Lung microvascular endothelial cell (primary cell): ENCODE data around the gene VPS13D. TPM values are rescaled to one million over a fixed set of nuclear protein-coding genes. Genes with fewer than 3 reads are reported as not detected.
A peak's percentile ranks its signal among the peaks of the same experiment; 100 is the strongest.

Experiments
- DNase-seq, 2 donors: peaks; one replicate each; pipeline versions ENCODE4 v3.0.0 to v3.0.0-alpha.2; 2010; ENCODE audit warnings: low read depth in 2 of 2
- total RNA-seq: library from RNA; depleted of rRNA; stranded (reverse); fragments of >200 nt; gene quantifications from 2 replicates; pipeline ENCODE4 v1.2.1, GENCODE V29; 2014

Gene VPS13D
- total RNA-seq, 1 donor from 2014 or later = 28.8 TPM

DNA sequence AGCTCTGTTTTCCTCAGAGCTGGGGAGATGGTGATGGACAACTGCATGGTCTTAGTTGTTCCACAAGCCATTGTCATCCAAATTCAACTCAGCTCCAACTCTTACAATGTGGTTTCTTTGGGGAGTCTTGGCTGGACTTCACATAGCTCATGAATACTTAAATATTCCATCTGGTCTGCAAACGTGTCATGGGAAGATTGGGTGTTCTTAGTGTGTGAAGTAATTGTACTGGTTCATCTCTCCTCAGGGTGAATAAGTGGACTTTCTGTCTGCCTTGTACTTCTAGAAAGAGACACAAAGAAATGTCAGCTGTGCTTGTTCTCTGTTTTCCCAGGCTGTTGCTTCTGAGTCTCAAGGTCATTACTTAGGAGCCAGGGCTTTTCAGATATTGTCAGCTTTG lies 106.6 kb downstream of the VPS13D start:
- DNase-seq = no peak

DNA sequence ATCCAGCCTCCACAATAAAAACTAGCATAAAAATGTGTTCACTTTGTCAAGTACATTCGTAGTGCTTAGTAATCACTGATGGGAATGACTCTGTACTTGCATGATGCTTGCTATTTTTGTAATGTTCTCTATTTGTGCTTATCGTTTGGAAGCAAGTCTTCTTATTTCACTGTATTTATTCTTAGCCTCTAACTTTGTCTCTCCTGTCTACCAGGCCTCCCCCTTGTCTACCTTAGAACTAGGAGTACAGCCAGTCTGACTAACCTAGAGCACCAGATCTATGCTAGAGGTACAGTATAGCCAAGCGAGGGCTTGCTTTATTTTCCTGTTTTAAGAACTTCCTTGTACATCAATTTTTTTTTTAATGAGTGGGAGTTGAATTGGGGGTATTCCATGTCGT lies 108.2 kb downstream of the VPS13D start:
- DNase-seq = no peak

DNA sequence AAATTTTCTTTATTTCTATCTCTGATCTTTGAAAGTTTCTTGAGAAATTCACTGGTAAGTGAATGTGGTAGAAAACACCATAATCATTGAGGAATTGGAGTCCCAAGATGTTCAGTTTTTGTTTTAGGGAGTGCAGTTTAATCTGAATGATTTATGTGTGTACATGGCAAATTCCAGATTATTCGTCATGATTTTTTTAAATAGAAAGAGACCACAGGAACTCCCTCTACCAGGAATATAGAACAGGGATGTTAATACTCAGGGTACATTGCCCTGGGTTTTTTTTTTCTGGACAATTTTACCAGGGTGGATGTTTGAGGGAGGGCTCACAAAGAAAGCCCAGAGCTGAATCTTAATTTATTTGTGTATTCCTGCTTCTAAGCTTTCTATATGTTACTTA lies 109.0 kb downstream of the VPS13D start:
- DNase-seq = no peak

DNA sequence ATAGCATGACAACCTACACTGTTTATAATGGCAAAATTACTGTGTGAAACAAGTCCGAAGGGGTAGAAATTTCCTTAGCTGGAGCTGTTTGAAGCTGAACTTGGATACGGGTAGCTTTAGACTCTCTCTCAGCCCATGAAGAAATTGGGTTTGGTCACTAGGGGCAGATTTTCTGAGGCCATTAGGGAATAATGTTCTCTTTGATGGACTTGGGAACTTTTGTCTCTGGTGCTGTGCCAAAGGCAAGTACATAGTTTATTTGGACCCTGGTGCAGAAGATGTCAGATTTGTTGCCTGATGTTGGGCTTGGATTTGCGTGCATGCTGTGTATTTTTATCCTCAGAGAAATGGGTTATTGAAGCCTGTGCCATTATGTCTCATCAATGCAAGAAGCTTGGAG lies 109.6 kb downstream of the VPS13D start:
- DNase-seq = no peak

DNA sequence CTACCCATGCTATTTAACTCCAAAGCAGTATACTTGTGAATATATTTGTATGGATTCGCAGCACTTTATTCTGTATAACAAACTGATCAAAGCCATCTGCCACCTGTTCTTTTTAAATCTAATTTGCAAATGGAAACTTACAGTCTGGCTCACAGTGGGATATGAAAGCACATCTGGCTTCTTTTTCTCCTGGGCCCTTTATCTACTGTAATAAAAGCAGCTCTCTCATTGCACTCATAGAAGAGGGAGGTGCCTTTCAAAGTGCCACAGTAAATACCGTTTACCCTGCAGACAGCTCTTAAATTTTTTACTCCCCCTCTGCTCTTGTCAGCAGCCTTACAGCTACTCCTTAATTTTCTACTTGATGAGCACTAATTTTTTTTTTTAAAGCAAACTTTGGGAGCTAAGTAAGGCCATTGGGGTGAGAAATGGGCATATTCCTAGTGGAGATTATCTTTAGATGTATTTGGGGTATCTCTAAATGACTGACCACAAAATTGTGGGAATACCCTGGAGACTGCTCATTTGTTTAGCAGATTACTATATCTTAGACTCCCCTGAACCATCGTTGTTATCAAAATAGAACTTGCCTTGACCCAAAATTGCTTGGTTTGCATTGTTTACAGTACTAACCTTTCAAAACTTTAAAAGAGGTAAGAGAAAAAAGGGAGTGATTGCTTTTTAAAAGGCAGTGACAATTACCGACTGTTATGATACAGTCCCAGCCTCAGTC lies 110.1 kb downstream of the VPS13D start:
- DNase-seq = no peak

DNA sequence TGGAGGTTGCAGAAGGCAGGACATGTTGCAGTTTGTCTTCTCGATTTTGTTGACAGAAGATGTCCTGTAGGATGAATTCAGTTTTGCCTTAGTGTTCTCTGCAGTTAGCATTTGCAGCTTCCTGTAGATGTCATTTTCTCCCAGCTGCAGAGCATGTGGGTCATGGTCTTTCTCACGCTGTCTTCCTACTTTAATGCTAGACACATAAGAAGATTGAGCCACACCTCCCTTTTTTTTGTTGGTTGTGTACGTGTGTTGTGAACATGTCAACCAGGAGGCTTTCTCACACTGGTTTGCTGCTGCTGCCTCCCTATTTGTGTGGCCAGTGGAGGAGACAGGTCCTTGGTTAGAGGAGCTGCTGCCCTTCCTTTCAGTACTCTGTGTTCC lies 110.7 kb downstream of the VPS13D start:
- DNase-seq = no peak

DNA sequence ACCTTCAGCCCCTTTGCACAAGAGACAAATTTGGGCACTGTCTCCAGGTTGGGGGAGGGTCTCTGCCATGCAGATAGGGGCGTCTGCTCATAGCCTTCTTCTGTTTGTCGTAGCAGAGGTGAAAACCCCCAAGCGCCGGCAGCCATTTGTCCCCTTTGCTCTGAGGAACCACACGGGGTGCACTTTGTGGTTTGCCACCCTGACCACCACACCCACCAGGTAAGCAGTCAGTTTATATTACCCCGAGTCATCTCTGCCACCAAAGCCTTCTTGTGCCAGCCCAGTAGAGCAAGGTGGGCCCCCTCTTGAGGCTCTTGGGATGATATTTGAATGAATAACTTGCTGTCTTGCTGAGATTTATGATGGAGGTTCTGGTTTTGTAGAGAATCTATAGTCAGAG lies 111.8 kb downstream of the VPS13D start:
- DNase-seq = no peak

DNA sequence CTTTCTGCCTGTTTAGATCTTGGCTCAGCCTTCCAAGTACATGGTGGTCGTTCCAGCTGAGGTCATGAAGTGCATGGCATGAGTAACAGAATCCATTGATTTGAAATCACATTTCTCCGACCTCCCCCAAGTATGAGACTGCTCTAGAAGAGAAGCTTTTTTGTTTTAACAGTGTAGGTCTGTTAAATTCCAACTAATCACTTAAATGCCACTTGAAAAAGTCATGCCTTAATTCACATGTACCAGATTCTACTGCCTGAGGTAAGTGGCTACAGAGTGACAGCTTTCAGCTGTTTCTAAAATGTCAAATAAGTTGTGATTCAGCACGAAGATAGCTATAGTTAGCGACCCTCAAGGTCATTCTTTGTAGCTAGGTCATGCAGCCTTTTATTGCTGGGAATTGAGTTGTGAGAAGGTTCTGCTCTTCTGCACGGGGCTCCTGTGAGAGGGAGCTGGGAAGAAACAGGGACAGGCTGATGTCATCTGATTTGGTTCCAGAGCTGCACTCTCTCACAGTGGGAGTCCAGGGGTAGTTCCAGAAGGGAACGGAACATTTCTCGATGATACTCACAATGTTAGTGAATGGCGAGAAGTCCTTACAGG lies 112.7 kb downstream of the VPS13D start:
- DNase-seq = no peak

DNA sequence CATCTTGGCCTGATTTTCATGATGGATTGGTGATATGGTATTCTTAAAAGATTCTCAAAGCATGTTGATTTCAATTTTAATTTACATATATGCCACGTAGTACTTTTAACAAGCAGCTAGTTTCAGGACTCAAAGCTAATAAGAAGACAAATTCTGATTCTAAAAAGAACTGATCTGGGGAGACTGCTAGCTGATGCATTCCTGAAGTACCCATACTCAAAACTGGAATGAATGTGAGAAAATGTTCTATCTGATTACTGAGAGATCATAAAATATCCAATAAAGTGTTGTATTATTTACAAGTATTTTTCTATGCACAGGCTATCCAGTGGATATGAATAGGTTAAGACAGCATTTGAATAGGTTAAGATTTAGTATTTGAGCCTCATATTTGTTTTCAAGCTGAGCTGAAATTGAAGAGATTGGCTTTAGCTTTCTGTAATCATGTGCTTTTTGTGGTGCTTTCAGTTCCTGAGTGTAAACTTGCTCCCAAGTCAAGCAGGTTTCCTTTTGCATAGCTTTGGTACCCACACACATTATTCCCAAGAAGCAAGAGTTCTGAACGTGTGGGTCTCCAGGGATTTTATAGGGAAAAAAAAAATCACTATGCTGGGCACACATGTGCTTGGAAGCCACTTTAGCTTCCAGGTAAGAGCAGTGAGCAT lies 114.1 kb downstream of the VPS13D start:
- no peak for DNase-seq

DNA sequence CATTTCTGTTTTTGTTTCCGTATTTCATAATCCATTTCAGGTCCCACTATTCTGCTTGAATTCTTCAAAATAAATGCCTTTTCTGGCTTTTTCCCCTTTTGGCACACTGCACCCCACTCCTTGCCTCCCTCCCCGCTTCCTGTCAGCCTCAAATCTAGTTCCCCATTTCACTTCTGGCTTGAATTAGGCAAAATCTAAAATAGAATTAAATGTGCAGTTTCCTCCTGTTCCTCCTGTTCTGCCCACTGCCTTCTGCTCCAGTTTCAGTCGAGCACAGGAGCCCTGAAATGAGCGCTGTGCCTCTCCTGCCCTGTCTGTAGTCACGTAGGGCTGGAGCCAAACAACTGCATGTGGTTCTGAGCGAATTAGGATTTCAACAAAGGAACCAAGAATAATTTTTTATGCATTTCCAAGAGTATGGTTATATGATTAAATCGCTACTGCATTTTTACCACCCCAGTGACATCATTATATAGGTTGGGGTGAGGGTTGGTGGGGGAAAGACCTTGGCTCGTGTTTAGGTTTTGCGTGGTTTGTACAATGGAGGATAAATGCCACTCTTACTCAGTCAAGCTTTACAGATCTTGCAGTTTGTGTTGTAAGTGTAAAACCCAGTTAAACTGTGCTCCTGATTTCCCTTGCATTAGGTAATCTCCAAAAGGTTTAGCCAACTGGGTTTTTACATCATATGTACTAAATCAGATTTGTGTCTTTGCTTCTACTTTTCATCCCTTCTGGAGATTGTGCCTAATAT lies 114.9 kb downstream of the VPS13D start:
- peak in 1 of 2 donors; percentile 43 for DNase-seq

DNA sequence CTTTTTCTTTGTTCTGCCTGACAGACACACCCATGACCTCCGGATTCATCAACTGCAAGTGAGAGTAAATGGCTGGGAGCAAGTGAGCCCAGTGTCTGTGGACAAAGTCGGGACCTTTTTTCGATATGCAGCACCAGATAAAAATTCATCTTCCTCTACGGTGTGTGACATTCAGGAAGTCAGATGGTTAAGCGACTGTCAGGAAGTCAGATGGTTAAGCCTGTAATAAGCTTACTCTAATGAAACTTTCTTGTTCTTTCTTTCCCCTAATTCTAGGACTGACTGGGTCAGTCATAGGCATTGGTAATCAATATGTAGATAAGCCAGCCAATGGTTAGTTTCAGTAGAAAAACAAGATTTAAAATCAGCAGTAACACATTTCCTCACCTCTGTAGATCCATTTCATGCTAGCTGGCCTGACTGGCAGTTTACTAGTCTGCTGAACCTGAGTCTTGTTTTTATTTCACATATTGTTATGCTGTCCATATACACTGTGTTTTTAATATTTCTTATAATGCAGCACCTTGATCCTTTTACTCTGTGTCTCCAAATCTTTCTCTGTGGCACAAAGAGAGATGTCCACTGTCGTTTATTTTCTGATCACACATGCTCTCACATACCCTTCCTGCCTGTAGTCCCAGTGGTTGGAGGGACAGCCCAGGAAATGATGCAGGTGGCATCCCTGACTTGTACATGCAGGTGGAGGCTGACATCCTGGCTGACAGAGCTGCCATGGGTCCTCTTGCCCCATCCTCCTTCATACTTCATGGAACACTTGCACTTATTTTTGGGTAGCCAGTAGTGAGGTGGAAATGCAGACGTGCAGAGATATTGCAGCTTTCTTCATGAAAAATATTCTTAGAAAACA lies 115.8 kb downstream of the VPS13D start:
- DNase-seq = peak in 1 of 2 donors; percentile 67

DNA sequence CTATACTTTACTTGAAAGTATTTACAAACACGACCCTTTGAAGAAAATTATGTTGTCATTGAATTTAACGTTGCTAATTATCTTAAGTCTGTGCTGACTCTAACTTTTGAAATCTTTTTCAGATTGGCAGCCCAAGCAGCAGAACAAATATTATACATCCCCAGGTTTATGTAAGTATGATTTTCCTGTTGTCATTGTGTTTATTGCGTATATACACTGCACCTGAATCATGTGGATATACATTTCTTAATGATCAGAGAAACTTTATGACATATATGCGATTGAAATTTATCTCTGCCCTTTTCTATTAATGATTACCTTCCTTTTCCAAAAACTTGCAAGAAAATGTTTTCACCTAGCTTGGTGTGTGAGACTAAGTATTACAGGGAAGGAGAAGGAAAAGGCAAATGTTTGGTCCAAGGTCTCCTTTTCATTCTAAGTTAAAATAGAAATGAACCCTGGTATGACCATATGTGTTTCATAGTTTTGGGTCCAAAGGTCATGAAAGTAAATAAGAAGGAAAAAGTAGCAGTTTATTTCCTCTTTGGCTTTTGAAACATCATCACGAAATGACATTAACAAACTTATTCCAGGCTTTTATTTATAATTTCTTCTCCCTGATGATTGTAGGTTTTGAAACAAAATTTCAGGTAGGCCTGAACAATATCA lies 116.8 kb downstream of the VPS13D start:
- no peak for DNase-seq

DNA sequence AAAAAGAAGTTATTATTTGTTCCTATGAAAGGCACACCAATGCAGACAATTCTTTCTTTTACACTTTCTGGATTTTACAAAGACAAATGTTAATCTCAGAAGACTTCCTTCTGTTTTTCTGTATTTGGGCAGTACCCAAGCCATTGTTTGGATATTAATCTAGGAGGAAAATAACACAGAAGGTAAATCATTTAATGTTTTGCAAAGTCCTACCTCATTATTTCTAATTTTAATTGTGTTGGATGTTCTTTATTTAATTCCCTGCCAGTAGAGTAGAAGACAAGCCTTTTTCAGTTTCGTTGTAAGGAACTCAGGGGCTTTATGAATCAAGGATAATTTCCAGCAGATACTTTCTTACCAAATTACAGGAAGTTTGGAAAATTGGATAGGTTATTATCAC lies 118.3 kb downstream of the VPS13D start:
- DNase-seq = no peak

DNA sequence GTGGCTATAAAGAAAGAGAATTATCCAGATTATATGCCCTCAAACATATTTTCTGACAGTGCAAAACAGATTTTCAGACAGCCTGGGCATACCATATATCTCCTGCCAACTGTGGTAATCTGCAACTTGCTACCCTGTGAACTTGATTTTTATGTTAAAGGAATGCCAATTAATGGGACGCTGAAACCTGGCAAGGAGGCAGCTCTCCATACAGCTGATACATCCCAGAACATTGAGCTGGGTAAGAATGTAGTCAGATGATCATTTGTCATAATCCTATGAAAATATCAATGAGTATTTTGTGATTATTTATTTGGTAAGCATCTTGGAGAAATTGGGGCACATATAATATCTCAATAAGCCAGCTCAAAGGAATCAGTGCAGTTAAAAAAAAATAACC lies 124.2 kb downstream of the VPS13D start:
- DNase-seq = no peak

DNA sequence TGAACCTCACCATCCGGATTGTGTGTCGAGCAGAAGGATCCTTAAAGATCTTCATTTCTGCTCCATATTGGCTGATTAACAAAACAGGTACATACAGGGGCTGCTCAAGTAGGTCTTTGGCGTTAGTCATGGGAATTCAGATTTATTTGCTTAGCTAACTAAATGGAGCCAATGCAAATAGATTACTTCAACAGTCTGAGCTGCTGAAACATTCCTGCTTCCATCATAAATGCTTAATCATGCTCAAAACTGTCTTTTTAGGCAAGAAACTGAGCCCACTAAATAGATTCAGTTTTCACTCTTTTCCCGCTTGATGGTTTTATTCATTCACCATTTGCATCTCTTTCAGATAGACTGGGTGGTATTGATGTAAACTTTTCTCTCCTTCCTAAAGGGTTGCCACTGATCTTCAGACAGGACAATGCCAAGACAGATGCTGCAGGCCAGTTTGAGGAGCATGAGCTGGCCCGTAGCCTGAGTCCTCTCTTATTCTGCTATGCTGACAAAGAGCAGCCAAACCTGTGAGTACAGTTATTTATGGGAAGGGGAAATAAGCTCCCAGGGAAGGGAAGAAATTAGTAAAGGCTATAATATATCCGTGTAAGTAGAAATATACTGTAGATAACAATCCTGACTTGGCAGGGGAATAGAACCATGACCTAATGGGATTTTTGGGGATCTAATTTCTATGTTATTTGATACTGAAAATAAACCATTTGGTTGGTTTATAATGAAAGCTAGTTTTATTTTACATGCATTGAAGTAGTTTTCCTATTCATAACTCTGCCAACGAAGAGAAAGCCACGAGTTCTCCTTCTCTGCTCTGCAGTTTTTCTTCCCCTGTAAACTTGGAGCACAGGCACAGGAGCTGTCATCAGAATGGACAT lies 126.4 kb downstream of the VPS13D start:
- peak in 1 of 2 donors; percentile 17 for DNase-seq

DNA sequence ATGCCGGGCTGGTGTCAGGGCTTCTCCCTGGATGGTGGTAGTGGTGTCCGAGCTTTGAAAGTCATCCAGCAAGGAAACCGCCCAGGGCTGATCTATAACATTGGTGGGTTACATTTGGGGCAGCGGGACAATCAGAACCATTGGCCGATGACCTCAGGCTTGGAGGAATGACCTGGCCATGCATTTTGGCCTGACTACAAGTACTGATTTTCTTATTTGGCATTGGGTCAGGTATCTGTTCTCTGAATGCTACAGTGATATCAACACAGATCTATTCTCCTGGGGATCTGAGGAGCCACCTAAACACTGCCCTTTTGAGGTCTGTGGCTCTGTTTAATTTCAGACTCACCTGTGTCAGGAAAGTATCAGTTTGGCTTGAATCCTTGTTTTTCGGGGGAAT lies 128.7 kb downstream of the VPS13D start:
- DNase-seq = no peak

DNA sequence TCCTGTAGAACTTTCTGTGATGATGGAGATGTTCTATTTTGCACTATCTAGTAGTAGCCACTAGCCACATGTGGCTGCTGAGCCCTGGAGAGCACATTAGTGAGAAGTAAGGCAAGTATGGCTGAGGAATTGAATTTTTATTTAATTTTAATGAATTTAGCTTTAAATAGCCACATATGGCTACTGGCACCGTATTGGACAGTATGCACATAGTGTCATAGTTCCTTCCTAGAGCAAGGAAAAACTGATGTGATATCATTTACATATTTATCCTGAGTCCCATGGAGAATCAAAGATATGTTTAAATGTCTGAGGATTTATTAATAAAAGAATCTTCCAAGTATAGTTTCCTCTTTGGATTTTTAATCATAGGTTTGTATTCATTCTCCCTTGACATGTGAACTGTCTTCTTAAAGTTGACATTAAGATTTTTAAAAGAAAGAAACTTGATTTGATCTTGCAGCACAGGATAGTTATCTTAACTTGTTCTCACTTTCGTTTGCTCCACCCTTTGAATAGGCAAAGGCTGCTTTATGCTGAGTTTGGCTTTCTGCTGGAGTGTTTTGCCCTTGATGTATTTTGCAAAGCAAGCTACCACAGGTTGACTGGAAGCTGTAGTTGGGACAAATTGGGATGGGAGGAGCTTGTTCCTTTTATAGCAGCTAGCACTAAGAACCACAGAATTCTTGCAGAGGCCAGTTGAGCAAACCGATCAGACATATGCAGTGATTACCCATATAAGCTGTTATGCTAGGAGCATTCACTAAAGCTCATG lies 129.7 kb downstream of the VPS13D start:
- no peak for DNase-seq

DNA sequence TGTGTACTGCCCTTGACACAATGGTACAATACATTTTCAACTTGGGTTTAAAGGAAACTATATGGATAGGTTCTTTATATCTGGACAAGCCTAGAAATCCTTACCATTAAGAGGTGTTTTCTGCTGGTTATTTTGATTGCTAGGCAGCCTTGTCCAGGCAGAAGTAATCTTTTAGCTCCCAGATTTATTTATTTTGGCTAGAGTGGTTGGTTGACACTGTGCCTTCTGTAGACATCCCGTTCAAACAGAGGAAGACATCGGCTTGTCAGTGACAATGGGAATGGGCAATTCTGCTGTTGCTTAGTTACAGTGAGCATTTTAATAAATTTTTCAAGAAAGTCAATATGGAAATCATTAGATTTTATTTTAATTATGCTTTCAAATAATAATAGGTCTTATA lies 138.8 kb downstream of the VPS13D start:
- peak; percentile 11 to 85 for DNase-seq

DNA sequence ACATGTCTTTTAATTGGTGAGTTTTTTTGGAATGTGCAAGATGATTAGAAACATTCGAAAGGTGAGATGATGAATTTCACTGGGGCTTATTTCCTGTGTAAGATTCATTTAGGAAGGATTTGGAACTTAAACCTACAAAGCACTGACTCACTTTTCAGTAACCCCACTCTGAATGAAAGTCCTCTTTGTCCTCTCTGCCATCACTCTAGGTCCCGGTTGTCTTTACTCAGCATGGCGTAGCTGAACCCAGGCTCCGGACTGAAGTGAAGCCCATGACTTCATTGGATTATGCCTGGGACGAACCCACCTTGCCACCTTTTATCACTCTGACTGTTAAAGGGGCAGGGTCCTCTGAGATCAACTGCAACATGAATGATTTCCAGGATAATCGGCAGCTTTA lies 139.4 kb downstream of the VPS13D start:
- DNase-seq = no peak
